CD4-positive, alpha-beta T cell (primary cell): Measurements from ENCODE around the gene STXBP3. TPM values are rescaled to one million over a fixed set of nuclear protein-coding genes. Genes with fewer than 3 reads are reported as not detected.

ENCODE experiments used
- ATAC-seq: fragments of 200-7000 bp; cut with Tn5 transposase; one replicate; pipeline ENCODE4 v1.10.0; 2022; ENCODE audit warnings: mild to moderate bottlenecking; ENCODE audit not compliant: poor library complexity
- CTCF ChIA-PET: fragments of 350-600 bp; sonication (Branson Sonifier 250); formaldehyde crosslinking; loops from one replicate; lab custom pipeline; 2021; ENCODE audit warnings: antibody characterized with exemption, inconsistent platforms; lab: Charles Lee
- POLR2A ChIA-PET: fragments of 350-600 bp; sonication (Branson Sonifier 250); formaldehyde crosslinking; loops from one replicate; lab custom pipeline; 2021; ENCODE audit warnings: antibody characterized with exemption, inconsistent platforms; lab: Charles Lee
- DNase-seq, 14 experiments: peaks; one replicate each; pipeline ENCODE4 v3.0.0-alpha.2; 2013 to 2020; ENCODE audit warnings: mixed read lengths in 2 of 14
- H3K27ac ChIP-seq, 2 donors: one replicate each; pipeline versions ENCODE4 v1.5.1 to v1.7.0; 2013; ENCODE audit warnings: low read length in 2 of 2, low read depth in 1 of 2, mild to moderate bottlenecking in 1 of 2
- H3K27me3 ChIP-seq, 2 experiments: 1 replicate in 1 of 2; 2 replicates in 1 of 2; pipeline versions ENCODE4 v1.6.1 to v1.7.0; 2013; ENCODE audit warnings: low read length in 2 of 2, control low read depth in 1 of 2, mild to moderate bottlenecking in 1 of 2, moderate library complexity in 1 of 2; ENCODE audit not compliant: insufficient read depth in 2 of 2, control insufficient read depth in 1 of 2
- H3K36me3 ChIP-seq: one replicate; pipeline ENCODE4 v1.6.1; 2013; ENCODE audit warnings: low read length, control low read depth; ENCODE audit not compliant: insufficient read depth
- H3K4me1 ChIP-seq: one replicate; pipeline ENCODE4 v1.6.1; 2013; ENCODE audit warnings: low read length, control low read depth; ENCODE audit not compliant: insufficient read depth
- H3K4me3 ChIP-seq: one replicate; pipeline ENCODE4 v1.5.1; 2013; ENCODE audit warnings: mild to moderate bottlenecking, low read length, moderate library complexity
- H3K9me3 ChIP-seq, 2 experiments: 1 replicate in 1 of 2; 2 replicates in 1 of 2; pipeline versions ENCODE4 v1.6.1 to v1.7.0; 2013; ENCODE audit warnings: low read length in 2 of 2, mild to moderate bottlenecking in 2 of 2, control low read depth in 1 of 2, moderate library complexity in 1 of 2; ENCODE audit not compliant: control insufficient read depth in 1 of 2, insufficient read depth in 1 of 2
- H3K27ac Mint-ChIP-seq: one replicate; pipeline ENCODE4 v1.8.0; 2020; ENCODE audit warnings: mixed read lengths
- H3K27me3 Mint-ChIP-seq: one replicate; pipeline ENCODE4 v1.8.0; 2021; ENCODE audit warnings: mixed read lengths
- H3K36me3 Mint-ChIP-seq: one replicate; pipeline ENCODE4 v1.8.0; 2021; ENCODE audit warnings: low read depth, mixed read lengths
- H3K4me1 Mint-ChIP-seq: one replicate; pipeline ENCODE4 v1.8.0; 2021; ENCODE audit warnings: low read depth, mixed read lengths
- H3K4me3 Mint-ChIP-seq: one replicate; pipeline ENCODE4 v1.8.0; 2020; ENCODE audit warnings: mild to moderate bottlenecking, mixed read lengths
- H3K9me3 Mint-ChIP-seq: one replicate; pipeline ENCODE4 v1.8.0; 2020; ENCODE audit warnings: mixed read lengths
- intact Hi-C, 2 experiments: fragments of 100-400 bp; cut with DNase I in 1 of 2; cut with micrococcal nuclease in 1 of 2; formaldehyde crosslinking; loops; one replicate each; pipeline versions ENCODE4 v1.15.1 to v1.9.0; 2023 to 2025; cut with DNase I, micrococcal nuclease
- total RNA-seq, 174 experiments: library from RNA in 2 of 174; stranded (reverse) in 2 of 174; gene quantifications; one replicate each; pipeline ENCODE4 v1.2.3 and lab custom pipeline; 2021 to 2026
- TF ChIP-seq, protein P1 (sequence below): fragments of 200-600 bp; IDR thresholded peaks from one replicate; pipeline ENCODE4 v1.8.0; 2022; ENCODE audit warnings: antibody characterized with exemption, mild to moderate bottlenecking

The STXBP3 gene
- total RNA-seq, 2 experiments from 2014 or later = 41.6 to 50.5 TPM

DNA sequence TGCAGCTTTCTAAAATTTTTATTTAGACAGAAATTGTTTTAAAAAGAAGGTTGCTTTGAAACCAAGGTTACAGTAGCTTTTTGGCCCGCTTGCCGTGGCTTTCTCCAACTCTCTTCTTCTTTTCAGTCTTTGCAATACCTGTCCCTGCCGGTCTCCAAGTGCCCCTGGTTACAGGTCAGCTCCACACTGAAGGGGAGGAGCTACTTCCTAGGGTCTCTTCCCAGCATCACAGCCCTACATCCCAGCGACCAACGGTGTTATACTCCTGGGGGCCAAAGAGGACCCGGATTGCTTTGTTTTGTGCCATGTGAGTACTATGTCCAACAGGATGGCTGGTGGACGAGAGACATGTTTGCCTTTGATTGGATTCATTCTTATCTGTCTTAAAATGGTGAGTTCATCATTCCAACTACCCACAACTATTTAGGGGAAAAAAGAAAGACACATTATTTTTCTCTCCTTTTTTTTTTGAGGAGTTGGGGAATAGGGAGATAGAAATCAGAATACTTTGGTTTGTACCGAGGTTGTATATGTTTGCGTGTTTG lies 33.8 kb upstream of the STXBP3 start, which contains the start of gene FNDC7:
Gene FNDC7 (plus strand): TSS at position 303 of the 545 bp plus-strand sequence. CDS start 26 bp downstream, at position 329.
- no peaks in the 10 kb centered on the region for H3K36me3 ChIP-seq
- Mint-ChIP-seq H3K27me3 (peaks cover 8% of the 10 kb centered on the region), H3K36me3 (no peaks in the 10 kb centered on the region), H3K4me1 (peaks cover 7% of the 10 kb centered on the region), H3K27ac (no peak within 1 kb of the TSS), H3K9me3 (no peaks in the 10 kb centered on the region), H3K4me3 (no peak within 1 kb of the TSS)
- H3K27me3 ChIP-seq = no peaks in the 10 kb centered on the region
- DNase-seq (no peak), ATAC-seq (no peak)
- H3K27ac ChIP-seq = no peak within 1 kb of the TSS
- peaks cover 8% of the 10 kb centered on the region for H3K4me1 ChIP-seq
- no peaks in the 10 kb centered on the region for H3K9me3 ChIP-seq
- ChIA-PET POLR2A (interaction anchor here (1.7 kb wide), 1 partner anchor 20 kb away, joined by 6 read pairs; the partner anchor contains the start of gene PRPF38B), CTCF (no interaction called here)
- intact Hi-C loops = no loop called here
- H3K4me3 ChIP-seq = no peak within 1 kb of the TSS
- TF ChIP-seq, protein P1, sequence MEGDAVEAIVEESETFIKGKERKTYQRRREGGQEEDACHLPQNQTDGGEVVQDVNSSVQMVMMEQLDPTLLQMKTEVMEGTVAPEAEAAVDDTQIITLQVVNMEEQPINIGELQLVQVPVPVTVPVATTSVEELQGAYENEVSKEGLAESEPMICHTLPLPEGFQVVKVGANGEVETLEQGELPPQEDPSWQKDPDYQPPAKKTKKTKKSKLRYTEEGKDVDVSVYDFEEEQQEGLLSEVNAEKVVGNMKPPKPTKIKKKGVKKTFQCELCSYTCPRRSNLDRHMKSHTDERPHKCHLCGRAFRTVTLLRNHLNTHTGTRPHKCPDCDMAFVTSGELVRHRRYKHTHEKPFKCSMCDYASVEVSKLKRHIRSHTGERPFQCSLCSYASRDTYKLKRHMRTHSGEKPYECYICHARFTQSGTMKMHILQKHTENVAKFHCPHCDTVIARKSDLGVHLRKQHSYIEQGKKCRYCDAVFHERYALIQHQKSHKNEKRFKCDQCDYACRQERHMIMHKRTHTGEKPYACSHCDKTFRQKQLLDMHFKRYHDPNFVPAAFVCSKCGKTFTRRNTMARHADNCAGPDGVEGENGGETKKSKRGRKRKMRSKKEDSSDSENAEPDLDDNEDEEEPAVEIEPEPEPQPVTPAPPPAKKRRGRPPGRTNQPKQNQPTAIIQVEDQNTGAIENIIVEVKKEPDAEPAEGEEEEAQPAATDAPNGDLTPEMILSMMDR = no peak

DNA sequence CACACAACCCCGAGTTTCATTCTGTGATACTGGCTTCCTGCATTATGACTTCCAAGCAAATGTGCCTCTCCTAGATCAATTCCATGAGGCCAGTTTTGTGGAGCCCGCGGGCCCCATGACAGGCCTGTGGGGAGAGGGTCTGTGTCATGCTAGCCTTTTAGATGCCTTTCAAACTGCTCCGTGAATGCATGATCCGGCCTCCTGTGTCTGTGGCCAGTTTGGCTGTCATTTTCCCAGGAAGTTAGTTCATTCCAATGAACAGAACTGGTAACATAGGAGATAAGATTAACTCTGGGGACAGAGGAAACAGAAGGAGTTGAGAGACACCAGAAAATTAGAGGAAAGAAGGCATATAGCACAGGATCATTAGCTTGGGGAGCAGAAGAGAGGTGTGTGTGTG lies 30.5 kb upstream of the STXBP3 start:
- H3K27ac ChIP-seq = no peak overlapping the region
- ATAC-seq (no peak), DNase-seq (no peak)
- H3K4me1 ChIP-seq = no peaks in the 10 kb centered on the region
- Mint-ChIP-seq H3K4me1 (no peaks in the 10 kb centered on the region), H3K27ac (no peak overlapping the region), H3K36me3 (no peaks in the 10 kb centered on the region), H3K27me3 (peaks cover 8% of the 10 kb centered on the region), H3K4me3 (no peak overlapping the region), H3K9me3 (no peaks in the 10 kb centered on the region)
- TF ChIP-seq, protein P1 = no peak
- POLR2A ChIA-PET = no interaction called here
- CTCF ChIA-PET = no interaction called here
- no peaks in the 10 kb centered on the region for H3K27me3 ChIP-seq
- no peaks in the 10 kb centered on the region for H3K9me3 ChIP-seq
- no peak overlapping the region for H3K4me3 ChIP-seq
- H3K36me3 ChIP-seq = no peaks in the 10 kb centered on the region
- intact Hi-C loops = no loop called here

DNA sequence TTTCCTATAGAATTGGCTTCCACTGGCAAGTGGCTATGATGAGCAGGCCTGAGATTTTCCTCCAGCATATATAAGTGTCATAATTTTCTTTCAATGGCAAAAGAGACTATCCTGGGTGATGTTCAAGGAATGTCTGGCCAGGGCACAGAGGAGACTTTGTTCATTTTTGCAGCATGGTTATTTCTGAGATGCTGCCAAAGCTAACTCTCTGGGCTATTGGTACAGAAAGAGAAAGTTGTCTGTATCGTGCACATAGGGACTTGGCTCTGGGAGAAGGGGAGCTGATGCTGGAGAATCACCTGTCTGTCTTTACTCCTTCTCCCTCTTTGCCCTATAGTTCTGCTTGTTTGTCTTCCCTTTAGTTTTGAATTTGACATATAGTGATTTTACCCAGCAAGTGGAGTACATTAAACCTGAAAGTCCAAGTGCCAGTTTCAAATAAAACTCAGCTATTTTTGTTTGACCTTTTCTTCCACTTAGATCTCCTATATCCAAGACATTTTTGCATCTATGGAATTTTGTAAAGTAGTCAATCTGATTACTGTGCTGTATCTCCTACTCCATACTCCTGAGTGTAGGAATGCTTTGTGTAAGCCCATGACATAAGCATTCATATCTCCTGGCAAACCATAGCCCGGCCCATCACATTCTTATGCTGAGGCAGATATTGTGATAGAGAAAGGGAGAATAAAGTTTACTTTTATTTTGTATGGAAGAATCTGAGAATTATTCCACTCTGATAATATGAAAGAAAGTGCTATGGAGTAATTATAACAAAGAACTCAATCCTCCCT lies 29.8 kb upstream of the STXBP3 start:
- H3K36me3 ChIP-seq = no peaks in the 10 kb centered on the region
- H3K27ac ChIP-seq = no peak overlapping the region
- no peaks in the 10 kb centered on the region for H3K9me3 ChIP-seq
- CTCF ChIA-PET = interaction anchor here (1.3 kb wide), 1 partner anchor 157 kb away, joined by 3 read pairs; the partner anchor contains the start of gene EEIG2
- H3K4me3 ChIP-seq = no peak overlapping the region
- Mint-ChIP-seq H3K9me3 (no peaks in the 10 kb centered on the region), H3K27me3 (peaks cover 8% of the 10 kb centered on the region), H3K36me3 (no peaks in the 10 kb centered on the region), H3K4me1 (no peaks in the 10 kb centered on the region), H3K27ac (no peak overlapping the region), H3K4me3 (no peak overlapping the region)
- intact Hi-C loops = no loop called here
- no peaks in the 10 kb centered on the region for H3K4me1 ChIP-seq
- DNase-seq = no peak
- TF ChIP-seq, protein P1 = no peak
- no peak for ATAC-seq
- no peaks in the 10 kb centered on the region for H3K27me3 ChIP-seq
- POLR2A ChIA-PET = no interaction called here
